GM12801 (cell line): Measurements from ENCODE around the gene MMP15.

Experiments used
- TF ChIP-seq, protein P1 (sequence below): IDR thresholded peaks from one replicate; pipeline ENCODE4 v1.5.1; 2011; ENCODE audit warnings: control low read depth; ENCODE audit not compliant: insufficient read length; ENCODE audit errors: extremely low read depth

Gene MMP15

DNA sequence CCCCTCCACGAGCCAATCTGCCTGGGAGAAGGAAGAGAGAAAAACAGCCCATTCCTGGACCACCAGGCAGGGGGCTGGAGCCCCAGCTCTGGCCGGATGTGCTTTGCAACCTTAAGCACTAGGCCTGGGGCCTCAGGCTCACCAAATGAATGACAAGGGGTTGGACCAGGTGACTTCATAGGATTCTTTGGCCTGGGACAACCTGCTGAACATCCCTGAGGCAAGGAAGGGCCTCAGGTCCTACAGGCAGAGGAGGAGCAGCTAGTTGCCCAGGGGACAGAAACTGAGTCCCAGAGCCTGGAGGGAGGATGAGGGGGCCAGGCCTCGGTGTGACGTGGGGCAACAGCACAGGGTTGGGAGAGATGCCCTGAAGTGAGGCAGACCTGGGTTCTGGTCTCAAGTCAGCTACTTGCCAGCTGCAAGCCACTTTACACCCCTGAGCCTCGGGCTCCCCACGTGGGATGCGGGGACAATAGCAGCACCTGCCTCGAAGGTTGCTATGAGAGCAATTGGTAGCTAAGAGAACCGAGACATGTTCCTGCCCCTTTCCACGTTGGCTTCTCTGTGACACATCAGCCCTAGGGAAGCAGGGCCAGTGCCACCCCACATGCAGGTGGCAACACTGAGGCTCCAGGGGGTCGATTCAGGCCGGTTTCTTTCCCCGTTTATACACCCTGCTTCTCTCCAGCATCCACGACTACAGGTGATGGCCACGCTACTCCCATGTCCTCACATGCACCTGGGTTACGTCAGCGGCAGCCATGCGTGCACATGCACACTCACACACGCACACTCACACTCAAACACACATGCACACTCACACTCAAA lies 61.0 kb downstream of the MMP15 start:
- TF ChIP-seq, protein P1, sequence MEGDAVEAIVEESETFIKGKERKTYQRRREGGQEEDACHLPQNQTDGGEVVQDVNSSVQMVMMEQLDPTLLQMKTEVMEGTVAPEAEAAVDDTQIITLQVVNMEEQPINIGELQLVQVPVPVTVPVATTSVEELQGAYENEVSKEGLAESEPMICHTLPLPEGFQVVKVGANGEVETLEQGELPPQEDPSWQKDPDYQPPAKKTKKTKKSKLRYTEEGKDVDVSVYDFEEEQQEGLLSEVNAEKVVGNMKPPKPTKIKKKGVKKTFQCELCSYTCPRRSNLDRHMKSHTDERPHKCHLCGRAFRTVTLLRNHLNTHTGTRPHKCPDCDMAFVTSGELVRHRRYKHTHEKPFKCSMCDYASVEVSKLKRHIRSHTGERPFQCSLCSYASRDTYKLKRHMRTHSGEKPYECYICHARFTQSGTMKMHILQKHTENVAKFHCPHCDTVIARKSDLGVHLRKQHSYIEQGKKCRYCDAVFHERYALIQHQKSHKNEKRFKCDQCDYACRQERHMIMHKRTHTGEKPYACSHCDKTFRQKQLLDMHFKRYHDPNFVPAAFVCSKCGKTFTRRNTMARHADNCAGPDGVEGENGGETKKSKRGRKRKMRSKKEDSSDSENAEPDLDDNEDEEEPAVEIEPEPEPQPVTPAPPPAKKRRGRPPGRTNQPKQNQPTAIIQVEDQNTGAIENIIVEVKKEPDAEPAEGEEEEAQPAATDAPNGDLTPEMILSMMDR = no peak

DNA sequence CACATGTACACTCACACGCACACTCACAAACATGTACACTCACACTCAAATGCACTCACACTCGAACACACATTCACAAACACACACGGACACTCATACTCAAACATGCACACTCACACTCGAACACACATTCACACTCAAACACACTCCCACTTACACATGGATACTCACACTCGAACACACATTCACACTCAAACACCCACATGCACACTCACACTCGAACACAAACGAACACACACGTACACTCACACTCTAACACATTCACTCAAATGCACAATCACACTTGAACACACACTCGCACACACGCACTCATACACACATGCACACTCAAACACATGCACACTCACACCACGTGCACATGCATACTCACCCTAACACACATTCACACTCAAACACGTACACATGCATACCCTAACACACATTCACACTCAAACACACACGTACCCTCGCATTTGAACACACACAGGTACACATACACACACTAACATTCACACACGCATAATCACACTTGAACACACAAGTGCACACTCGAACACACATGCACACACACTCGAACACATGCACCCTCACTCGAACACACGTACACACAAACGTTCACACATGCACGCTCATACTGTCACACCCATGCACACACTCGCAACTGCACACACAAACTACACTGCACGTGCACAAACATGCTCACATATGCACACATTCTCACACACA lies 61.8 kb downstream of the MMP15 start:
- TF ChIP-seq, protein P1 = no peak

DNA sequence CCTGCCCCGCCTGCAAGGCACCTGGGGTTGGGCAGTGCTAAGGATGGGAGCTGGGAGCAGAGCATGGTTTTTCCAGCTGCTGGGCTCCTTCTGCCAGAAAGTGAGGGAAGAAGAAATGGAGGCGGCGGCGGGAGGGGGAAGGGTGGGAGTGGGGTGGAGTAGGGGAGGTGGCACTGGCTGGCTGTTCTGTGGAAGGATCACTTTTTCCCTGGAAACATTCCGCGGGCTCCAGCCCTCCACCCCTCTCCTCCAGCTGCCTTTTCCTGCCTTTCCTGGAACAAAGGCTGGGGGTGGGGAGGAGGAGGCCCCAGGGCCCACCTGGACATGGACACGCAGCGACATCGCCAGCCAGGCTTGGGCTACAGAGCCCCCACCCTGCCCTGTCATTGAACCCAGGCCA lies 62.5 kb downstream of the MMP15 start:
- TF ChIP-seq, protein P1 = no peak

DNA sequence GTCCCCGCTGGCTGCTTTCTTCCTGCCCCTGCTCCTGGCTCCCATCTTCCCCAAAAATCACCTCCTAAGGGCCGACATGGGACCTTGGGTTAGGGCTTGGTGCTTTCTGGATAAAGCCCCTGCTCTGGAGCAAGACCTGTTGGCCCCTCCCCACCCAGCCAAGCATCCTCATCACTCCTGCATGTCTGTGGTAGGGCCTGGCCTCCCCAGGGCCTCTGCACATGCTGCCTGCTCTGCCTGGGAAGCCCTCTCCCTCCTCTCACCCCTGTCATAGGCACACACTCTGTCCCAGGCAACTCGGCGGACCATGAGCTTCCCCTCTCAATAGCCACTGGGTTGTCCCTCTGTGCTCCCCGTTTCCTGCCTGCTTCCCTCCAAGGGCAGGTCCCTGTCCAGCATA lies 68.5 kb downstream of the MMP15 start:
- TF ChIP-seq, protein P1 = no peak

DNA sequence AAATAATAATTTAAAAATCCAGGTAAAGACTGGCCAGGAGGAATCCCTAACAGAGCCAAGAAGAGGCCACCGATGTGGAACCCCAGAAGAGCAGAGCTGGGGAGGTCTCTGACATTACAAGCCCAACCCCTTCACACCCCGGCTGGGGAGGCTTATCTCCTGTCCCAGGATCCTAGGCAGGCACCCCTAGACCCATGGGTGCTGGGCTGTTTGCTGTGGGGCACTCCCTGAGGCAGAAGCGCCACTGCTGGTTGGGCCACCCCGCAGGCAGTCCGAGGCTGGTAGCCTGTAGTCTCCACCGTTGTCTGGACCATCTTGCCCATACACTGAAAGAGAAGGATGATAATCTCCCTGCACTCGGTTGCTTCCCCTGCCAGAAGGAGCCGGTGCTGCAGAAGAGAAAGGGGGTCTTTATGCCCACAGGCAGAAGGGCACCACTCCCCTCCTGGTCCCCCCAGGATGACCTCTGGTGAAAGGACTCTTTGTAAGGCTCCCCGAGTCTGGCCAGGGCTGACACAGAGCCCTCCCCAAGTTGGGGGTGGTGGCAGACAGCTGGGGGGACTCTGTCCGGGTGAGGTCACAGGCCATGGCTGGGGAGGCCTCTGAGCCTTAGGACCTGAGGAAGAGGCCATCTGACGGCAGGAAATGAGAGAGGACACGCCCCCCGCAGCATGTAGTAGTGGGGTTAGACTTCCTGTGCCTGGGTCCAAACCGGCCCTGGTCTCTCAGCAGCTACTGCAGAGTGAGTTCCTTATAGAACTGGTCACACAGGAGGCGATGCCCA lies 69.4 kb downstream of the MMP15 start:
- TF ChIP-seq, protein P1 = no peak

DNA sequence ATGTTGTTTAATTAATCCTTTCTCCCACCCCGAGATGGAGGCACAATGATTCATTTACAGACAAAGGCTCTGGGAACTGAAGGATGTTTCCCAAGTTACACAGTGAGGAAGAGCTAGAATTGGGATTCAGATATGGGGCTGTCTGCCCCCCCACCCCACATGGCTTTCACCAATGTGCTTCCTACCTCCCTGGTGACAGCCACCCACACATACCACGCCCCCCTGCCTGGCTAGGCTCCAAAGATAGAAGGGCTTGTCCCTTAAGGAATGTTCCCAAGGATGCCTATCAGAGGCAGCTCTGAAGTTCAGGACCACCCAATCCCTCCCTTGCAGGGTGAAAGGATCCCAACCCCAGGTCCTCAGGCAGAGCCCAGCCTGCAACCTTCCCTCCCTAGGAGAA lies 70.7 kb downstream of the MMP15 start:
- TF ChIP-seq, protein P1 = no peak
